SK-N-SH treated with all-trans-retinoic acid at 6 μM for 48 hours (cell line): ENCODE measurements around the gene HMGB3.

ENCODE experiments used
- ATAC-seq: fragments of 200-7000 bp; cut with Tn5 transposase; 3 replicates; pipeline ENCODE4 v1.9.1; 2020; ENCODE audit warnings: mild to moderate bottlenecking, moderate library complexity
- ARNTL ChIP-seq: fragments of 450-650 bp; formaldehyde crosslinking; IDR thresholded peaks from 2 replicates; pipeline ENCODE4 v1.5.0; 2020; ENCODE audit warnings: low read depth, mild to moderate bottlenecking, moderate library complexity, borderline replicate concordance
- BACH2 ChIP-seq: fragments of 250-450 bp; sonication (Bioruptor Pico); IDR thresholded peaks from 2 replicates; pipeline ENCODE4 v1.9.0; 2021; ENCODE audit warnings: mild to moderate bottlenecking, borderline replicate concordance
- CSDC2 ChIP-seq: fragments of 250-450 bp; sonication (Bioruptor Pico); IDR thresholded peaks from 2 replicates; pipeline ENCODE4 v1.5.0; 2020; ENCODE audit warnings: mild to moderate bottlenecking, moderate library complexity
- CSRNP3 ChIP-seq: fragments of 250-450 bp; sonication (Bioruptor Pico); IDR thresholded peaks from 2 replicates; pipeline ENCODE4 v1.5.1; 2021; ENCODE audit warnings: mild to moderate bottlenecking, moderate library complexity
- ESRRG ChIP-seq: fragments of 250-450 bp; sonication (Bioruptor Pico); IDR thresholded peaks from 2 replicates; pipeline ENCODE4 v1.6.1; 2021; ENCODE audit warnings: mild to moderate bottlenecking
- GLIS3 ChIP-seq: fragments of 250-450 bp; sonication (Bioruptor Pico); IDR thresholded peaks from 2 replicates; pipeline ENCODE4 v1.5.0; 2020; ENCODE audit warnings: mild to moderate bottlenecking, moderate library complexity
- ISL1 ChIP-seq: fragments of 250-450 bp; sonication (Bioruptor Pico); IDR thresholded peaks from 2 replicates; pipeline ENCODE4 v2.1.2; 2022; ENCODE audit warnings: mild to moderate bottlenecking, moderate library complexity
- OSR1 ChIP-seq: fragments of 250-450 bp; sonication (Bioruptor Pico); IDR thresholded peaks from 2 replicates; pipeline ENCODE4 v1.8.0; 2022; ENCODE audit warnings: moderate library complexity, mild to moderate bottlenecking, inconsistent platforms
- POU6F1 ChIP-seq: fragments of 250-450 bp; sonication (Bioruptor Pico); IDR thresholded peaks from 2 replicates; pipeline ENCODE4 v1.8.0; 2021; ENCODE audit warnings: low read depth, mild to moderate bottlenecking, moderate library complexity, borderline replicate concordance
- PPARA ChIP-seq: fragments of 250-450 bp; sonication (Bioruptor Pico); IDR thresholded peaks from 2 replicates; pipeline ENCODE4 v1.5.0; 2020; ENCODE audit warnings: mild to moderate bottlenecking, borderline replicate concordance
- RARB ChIP-seq: fragments of 250-450 bp; sonication (Bioruptor Pico); IDR thresholded peaks from 2 replicates; pipeline ENCODE4 v1.8.0; 2021; ENCODE audit warnings: mild to moderate bottlenecking, moderate library complexity
- SNAI2 ChIP-seq: fragments of 250-450 bp; sonication (Bioruptor Pico); IDR thresholded peaks from 2 replicates; pipeline ENCODE4 v1.5.0; 2020; ENCODE audit warnings: mild to moderate bottlenecking, moderate library complexity
- TOX ChIP-seq: fragments of 250-450 bp; sonication (Bioruptor Pico); IDR thresholded peaks from 2 replicates; pipeline ENCODE4 v1.8.0; 2021; ENCODE audit warnings: mild to moderate bottlenecking, moderate library complexity, borderline replicate concordance
- ZC3H10 ChIP-seq: fragments of 250-450 bp; sonication (Bioruptor Pico); IDR thresholded peaks from 2 replicates; pipeline ENCODE4 v1.5.1; 2021; ENCODE audit warnings: mild to moderate bottlenecking, moderate library complexity
- ZFP3 ChIP-seq: fragments of 250-450 bp; sonication (Bioruptor Pico); IDR thresholded peaks from 2 replicates; pipeline ENCODE4 v1.5.0; 2020; ENCODE audit warnings: mild to moderate bottlenecking, moderate library complexity
- ZFP30 ChIP-seq: fragments of 450-650 bp; formaldehyde crosslinking; IDR thresholded peaks from 2 replicates; pipeline ENCODE4 v1.5.0; 2022; ENCODE audit warnings: mild to moderate bottlenecking, moderate library complexity
- ZNF565 ChIP-seq: fragments of 450-650 bp; formaldehyde crosslinking; conservative IDR thresholded peaks from 2 replicates; pipeline ENCODE4 v1.5.0; 2020; ENCODE audit warnings: low read depth, mild to moderate bottlenecking, moderate library complexity
- ZNF70 ChIP-seq: fragments of 450-650 bp; formaldehyde crosslinking; IDR thresholded peaks from 2 replicates; pipeline ENCODE4 v1.5.0; 2020; ENCODE audit warnings: mild to moderate bottlenecking, moderate library complexity
- ZNF8 ChIP-seq: fragments of 450-650 bp; formaldehyde crosslinking; IDR thresholded peaks from 2 replicates; pipeline ENCODE4 v1.5.0; 2020; ENCODE audit warnings: mild to moderate bottlenecking, moderate library complexity
- TF ChIP-seq, protein P1 (sequence below): fragments of 250-450 bp; sonication (Bioruptor Pico); IDR thresholded peaks from 2 replicates; pipeline ENCODE4 v1.5.1; 2020; ENCODE audit warnings: low read depth, mild to moderate bottlenecking, moderate library complexity
- TF ChIP-seq, protein P2 (sequence below): fragments of 250-450 bp; sonication (Bioruptor Pico); IDR thresholded peaks from 2 replicates; pipeline ENCODE4 v1.5.0; 2020; ENCODE audit warnings: mild to moderate bottlenecking, moderate library complexity
- TF ChIP-seq, protein P3 (sequence below): fragments of 250-450 bp; sonication (Bioruptor Pico); IDR thresholded peaks from 2 replicates; pipeline ENCODE4 v1.8.0; 2020; ENCODE audit warnings: mild to moderate bottlenecking, moderate library complexity, borderline replicate concordance

The HMGB3 gene

GRCh38 chrX:150975655-150976390, 7.3 kb upstream of the HMGB3 start:
- no peak for ATAC-seq
- TF ChIP-seq ISL1 (CRISPR knock-in tag), result no peak
- no peak for TF ChIP-seq OSR1 (CRISPR knock-in tag)
- TF ChIP-seq PPARA, result no peak
- no peak for TF ChIP-seq GLIS3 (CRISPR knock-in tag)
- TF ChIP-seq POU6F1 (CRISPR knock-in tag), result no peak
- no peak for TF ChIP-seq CSDC2
- TF ChIP-seq ZNF565 (CRISPR knock-in tag), result no peak
- TF ChIP-seq SNAI2, result no peak
- TF ChIP-seq ARNTL, result no peak

GRCh38 chrX:150977411-150978162, 5.5 kb upstream of the HMGB3 start:
- ATAC-seq, result no peak
- TF ChIP-seq POU6F1 (CRISPR knock-in tag), result no peak
- no peak for TF ChIP-seq ESRRG (CRISPR knock-in tag)
- no peak for TF ChIP-seq TOX (CRISPR knock-in tag)
- no peak for TF ChIP-seq BACH2
- no peak for TF ChIP-seq RARB (CRISPR knock-in tag)
- no peak for TF ChIP-seq CSDC2
- no peak for TF ChIP-seq OSR1 (CRISPR knock-in tag)
- no peak for TF ChIP-seq PPARA
- no peak for TF ChIP-seq ZC3H10 (CRISPR knock-in tag)
- TF ChIP-seq ISL1 (CRISPR knock-in tag), result no peak
- no peak for TF ChIP-seq SNAI2

- TF ChIP-seq CSRNP3 (CRISPR knock-in tag), result no peak
- no peak for TF ChIP-seq RARB (CRISPR knock-in tag)
- TF ChIP-seq, protein P1, sequence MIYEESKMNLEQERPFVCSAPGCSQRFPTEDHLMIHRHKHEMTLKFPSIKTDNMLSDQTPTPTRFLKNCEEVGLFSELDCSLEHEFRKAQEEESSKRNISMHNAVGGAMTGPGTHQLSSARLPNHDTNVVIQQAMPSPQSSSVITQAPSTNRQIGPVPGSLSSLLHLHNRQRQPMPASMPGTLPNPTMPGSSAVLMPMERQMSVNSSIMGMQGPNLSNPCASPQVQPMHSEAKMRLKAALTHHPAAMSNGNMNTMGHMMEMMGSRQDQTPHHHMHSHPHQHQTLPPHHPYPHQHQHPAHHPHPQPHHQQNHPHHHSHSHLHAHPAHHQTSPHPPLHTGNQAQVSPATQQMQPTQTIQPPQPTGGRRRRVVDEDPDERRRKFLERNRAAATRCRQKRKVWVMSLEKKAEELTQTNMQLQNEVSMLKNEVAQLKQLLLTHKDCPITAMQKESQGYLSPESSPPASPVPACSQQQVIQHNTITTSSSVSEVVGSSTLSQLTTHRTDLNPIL (CRISPR knock-in tag), result no peak
- TF ChIP-seq ZNF70 (CRISPR knock-in tag), result no peak
- no peak for TF ChIP-seq OSR1 (CRISPR knock-in tag)
- no peak for TF ChIP-seq ZFP30 (CRISPR knock-in tag)
- TF ChIP-seq CSDC2, result no peak
- no peak for TF ChIP-seq BACH2
- no peak for TF ChIP-seq ZNF8 (CRISPR knock-in tag)
- no peak for TF ChIP-seq PPARA
- TF ChIP-seq, protein P2, sequence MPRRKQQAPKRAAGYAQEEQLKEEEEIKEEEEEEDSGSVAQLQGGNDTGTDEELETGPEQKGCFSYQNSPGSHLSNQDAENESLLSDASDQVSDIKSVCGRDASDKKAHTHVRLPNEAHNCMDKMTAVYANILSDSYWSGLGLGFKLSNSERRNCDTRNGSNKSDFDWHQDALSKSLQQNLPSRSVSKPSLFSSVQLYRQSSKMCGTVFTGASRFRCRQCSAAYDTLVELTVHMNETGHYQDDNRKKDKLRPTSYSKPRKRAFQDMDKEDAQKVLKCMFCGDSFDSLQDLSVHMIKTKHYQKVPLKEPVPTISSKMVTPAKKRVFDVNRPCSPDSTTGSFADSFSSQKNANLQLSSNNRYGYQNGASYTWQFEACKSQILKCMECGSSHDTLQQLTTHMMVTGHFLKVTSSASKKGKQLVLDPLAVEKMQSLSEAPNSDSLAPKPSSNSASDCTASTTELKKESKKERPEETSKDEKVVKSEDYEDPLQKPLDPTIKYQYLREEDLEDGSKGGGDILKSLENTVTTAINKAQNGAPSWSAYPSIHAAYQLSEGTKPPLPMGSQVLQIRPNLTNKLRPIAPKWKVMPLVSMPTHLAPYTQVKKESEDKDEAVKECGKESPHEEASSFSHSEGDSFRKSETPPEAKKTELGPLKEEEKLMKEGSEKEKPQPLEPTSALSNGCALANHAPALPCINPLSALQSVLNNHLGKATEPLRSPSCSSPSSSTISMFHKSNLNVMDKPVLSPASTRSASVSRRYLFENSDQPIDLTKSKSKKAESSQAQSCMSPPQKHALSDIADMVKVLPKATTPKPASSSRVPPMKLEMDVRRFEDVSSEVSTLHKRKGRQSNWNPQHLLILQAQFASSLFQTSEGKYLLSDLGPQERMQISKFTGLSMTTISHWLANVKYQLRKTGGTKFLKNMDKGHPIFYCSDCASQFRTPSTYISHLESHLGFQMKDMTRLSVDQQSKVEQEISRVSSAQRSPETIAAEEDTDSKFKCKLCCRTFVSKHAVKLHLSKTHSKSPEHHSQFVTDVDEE, result no peak
- TF ChIP-seq ZFP3 (CRISPR knock-in tag), result no peak
- TF ChIP-seq, protein P3, sequence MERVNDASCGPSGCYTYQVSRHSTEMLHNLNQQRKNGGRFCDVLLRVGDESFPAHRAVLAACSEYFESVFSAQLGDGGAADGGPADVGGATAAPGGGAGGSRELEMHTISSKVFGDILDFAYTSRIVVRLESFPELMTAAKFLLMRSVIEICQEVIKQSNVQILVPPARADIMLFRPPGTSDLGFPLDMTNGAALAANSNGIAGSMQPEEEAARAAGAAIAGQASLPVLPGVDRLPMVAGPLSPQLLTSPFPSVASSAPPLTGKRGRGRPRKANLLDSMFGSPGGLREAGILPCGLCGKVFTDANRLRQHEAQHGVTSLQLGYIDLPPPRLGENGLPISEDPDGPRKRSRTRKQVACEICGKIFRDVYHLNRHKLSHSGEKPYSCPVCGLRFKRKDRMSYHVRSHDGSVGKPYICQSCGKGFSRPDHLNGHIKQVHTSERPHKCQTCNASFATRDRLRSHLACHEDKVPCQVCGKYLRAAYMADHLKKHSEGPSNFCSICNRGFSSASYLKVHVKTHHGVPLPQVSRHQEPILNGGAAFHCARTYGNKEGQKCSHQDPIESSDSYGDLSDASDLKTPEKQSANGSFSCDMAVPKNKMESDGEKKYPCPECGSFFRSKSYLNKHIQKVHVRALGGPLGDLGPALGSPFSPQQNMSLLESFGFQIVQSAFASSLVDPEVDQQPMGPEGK (CRISPR knock-in tag), result no peak
- no peak for TF ChIP-seq POU6F1 (CRISPR knock-in tag)
- TF ChIP-seq ISL1 (CRISPR knock-in tag), result no peak
- TF ChIP-seq GLIS3 (CRISPR knock-in tag), result no peak
- TF ChIP-seq SNAI2, result no peak
- TF ChIP-seq ARNTL, result no peak
- TF ChIP-seq ZNF565 (CRISPR knock-in tag), result no peak
- ATAC-seq, result no peak
These were observed 2.9 kb upstream of the HMGB3 start for GRCh38 chrX:150980186-150980585.
